ENCODE measurements around the gene PLCG1.

- no peak for TF ChIP-seq POLR2AphosphoS5 (IDR thresholded peaks at IDR 0.05; ENCODE audit: borderline replicate concordance, low read depth, low read length)
- TF ChIP-seq EZH2 (IDR thresholded peaks at IDR 0.05), result no peak
- TF ChIP-seq FOXP2 (optimal IDR thresholded peaks at IDR 0.05; ENCODE audit: control extremely low read depth, extremely low read length, insufficient read depth), result no peak
Measured at GRCh38 chr20:41222296-41222695, 85.0 kb downstream of the PLCG1 start.
